NK-92 treated with Interleukin-12 subunit alpha and Interleukin-12 subunit beta, amount 100 ng/mL, for 24 hours (cell line): ENCODE results near the gene POLR2F.
"Not testable (repeated sequence)": the region's sequence is repeated elsewhere in the genome, so short reads cannot be mapped to it uniquely, and the experiment has no call there.

Source experiments
- DNase-seq: peaks from one replicate; lab custom pipeline; 2025; lab: John Stamatoyannopoulos, UW

The POLR2F gene

DNA sequence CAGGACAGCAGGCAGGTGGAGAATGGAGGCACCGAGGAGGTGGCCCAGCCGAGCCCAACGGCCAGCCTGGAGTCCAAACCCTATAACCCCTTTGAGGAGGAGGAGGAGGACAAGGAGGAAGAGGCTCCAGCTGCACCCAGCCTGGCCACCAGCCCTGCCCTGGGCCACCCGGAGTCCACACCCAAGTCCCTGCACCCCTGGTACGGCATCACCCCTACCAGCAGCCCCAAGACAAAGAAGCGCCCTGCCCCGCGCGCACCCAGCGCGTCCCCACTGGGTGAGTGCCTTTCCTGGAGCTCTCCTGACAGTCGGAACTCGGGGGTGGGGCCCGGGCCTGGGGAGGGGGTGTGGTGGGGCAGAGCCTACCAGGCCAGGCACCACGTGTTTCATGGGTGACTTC is 27.7 kb upstream of the POLR2F start:
- no peak for DNase-seq

DNA sequence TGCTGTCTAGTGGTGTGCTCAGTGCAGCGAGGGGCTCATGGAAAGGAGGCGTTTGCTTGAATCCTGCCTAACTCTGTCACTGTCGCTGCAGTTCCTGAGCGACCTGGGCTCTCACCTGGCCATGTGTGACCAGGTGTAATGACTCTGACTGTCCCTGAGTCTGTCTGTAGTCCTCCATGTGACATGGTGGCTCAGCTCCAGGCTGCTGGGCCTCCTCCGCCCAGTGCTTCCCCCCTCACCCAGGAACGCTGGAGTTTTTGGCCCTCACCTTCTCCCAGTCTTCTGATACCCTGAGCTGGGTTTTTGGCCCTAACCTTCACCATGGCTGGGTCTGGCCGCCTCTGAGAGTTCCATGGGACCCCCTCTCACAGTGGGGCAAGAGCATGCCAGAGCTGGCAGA is 27.1 kb upstream of the POLR2F start:
- DNase-seq = no peak

DNA sequence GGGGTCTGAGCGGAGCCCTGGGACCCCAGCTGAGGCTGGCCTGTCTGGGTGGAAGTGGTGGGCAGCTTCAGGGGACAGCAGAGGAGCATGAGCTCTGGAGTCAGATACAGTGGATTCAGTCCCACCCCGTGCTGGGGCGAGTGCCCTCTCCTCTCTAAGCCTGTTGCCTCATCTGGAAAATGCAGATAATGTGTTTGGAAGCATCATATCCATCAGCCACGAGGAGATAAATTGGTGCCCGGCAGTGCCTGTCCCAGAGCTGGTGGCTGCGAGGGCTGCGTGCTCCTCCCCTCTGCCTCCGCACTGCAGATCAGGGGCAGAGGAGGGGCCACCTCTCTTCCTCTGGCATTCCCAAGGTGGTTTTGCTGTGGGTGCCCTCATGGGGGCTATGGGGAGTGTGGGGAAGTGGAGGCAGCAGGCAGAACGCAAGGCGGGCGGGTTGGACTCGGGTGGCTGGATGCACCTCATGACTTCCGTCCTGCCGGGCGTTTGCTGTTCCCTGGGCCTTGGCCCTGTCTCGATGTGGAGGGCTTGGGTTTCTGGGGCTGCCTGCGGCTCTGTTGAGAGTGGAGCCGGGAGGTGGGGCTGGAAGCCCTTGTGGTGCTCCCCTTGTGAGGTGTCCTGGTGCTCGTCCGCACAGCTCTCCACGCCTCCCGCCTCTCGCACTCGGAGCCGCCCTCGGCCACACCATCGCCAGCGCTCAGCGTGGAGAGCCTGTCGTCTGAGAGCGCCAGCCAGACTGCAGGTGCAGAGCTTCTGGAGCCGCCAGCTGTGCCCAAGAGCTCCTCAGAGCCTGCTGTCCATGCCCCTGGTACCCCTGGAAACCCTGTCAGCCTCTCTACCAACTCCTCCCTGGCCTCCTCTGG is 26.5 kb upstream of the POLR2F start:
- DNase-seq = no peak

DNA sequence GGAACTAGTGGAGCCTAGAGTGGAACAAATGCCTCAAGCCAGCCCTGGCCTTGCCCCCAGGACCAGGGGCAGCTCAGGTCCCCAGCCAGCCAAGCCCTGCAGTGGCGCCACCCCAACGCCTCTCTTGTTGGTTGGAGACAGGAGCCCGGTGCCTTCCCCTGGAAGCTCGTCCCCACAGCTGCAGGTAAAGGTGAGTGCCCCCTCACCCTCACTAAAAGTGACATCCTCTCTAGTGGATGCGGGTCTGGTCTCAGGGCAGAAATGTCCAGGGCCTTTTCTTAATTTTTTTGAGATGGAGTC is 25.9 kb upstream of the POLR2F start:
- no peak for DNase-seq

DNA sequence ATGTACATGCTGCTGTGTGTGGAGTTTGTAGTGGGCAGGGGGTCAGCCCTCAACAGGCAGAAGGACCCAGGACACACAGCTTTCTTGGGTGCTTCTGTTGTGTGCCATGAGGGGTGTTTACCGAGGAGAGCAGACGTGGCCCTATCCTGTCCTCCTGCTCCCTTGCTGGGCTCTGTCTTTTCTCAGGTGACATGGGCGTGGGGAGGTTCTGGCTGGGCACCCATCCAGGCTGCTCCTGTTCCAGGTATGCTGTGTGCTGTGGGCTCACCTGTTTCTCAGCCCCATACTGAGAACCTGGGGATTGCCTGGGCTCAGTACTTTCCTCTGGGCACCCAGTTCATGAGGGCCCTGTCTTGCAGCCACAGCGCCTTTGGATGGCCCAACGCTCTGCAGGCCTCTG is 24.1 kb upstream of the POLR2F start:
- DNase-seq = no peak

DNA sequence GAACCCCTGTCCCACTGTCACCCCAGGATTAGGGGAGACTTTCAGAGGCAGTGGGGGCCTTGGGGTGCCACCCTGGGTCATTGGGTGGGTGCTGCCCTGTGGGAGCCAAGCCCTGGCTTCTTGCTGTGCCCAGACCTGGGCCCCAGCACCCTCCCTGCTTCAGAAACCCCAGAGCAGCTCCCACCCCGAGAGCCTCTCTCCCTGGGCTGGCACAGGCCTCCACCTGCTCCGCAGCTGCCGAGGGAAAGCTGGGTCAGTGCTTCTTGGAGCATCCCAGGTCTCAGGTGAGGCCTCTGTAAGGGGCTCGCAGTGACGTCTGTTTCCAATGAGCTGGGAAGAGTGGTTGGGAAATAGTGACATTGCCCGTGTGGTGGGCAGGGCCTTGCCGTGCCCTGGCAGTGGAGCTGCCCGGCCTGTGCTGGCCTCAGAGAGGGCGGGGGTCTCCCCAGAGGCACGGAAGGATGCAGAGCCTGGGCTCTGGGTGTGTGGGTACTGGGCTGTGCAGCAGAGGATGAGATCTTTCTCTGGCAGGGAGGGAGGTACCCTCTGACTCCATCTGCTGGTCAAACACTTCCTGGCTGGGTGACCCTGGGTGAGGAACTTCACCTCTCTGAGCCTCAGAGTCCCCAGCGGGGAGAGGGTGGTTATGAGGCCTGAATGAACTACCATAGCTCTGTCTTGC is 23.1 kb upstream of the POLR2F start:
- DNase-seq = no peak

DNA sequence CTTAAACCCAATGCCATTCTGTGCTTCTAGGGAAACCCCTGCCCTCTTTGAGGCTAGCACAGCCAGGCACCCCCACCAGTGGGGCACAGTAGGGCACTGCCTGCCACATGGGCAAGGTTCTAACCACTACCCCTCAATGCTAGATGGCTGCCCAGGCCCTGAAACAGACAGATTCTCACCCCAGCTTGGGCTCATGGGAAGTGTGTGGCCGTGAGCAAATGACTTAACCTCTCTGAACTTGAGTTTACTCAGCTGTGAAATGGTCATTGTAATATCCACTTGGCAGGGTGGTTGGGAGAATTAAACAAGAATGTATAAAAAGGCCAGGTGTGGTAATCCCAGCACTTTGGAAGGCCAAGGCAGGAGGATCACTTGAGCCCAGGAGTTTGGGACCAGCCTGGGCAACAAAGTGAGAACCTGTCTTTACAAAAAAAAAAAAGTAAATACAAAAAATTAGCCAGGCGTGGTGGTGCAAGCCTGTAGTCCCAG is 22.5 kb upstream of the POLR2F start:
- no peak for DNase-seq

DNA sequence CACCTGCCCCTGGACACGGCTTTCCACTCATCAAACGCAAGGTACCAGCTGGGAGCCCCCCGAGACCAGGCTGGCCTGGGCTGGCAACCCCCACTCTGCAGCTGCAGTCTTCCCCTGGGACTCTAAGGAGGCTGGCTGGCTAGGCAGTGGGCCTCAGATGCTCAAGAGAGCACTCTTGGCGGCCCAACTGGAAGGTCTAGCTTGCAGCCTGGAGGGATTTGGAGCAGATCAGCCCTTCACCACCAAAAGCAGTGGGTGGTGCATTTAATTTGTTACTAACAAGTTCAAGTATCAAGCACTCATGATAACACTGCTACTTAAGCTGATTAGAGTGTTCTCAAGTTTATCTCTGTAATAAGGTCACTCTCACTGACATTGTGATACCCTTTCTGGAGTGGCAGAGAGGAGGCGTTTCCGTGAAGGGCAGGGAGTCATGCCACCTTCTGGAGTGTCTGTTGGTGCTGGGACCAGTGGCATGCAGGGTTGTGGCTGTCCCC is 21.6 kb upstream of the POLR2F start:
- DNase-seq = no peak

DNA sequence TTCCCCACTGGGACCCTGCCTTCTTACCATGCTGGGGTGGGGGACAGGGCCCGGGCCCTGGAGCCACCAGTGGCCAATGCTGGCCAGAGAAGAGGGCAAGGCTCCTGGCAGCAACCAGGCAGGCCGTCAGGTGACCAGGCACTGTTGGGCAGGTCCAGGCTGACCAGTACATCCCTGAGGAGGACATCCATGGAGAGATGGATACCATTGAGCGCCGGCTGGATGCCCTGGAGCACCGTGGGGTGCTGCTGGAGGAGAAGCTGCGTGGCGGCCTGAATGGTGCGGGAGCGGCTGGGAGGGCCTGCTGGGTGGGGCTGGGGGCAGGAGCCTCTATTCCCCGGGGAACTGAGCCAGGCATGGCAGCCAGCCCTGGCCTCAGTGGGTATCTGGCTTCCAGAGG is 21.1 kb upstream of the POLR2F start:
- DNase-seq = no peak

DNA sequence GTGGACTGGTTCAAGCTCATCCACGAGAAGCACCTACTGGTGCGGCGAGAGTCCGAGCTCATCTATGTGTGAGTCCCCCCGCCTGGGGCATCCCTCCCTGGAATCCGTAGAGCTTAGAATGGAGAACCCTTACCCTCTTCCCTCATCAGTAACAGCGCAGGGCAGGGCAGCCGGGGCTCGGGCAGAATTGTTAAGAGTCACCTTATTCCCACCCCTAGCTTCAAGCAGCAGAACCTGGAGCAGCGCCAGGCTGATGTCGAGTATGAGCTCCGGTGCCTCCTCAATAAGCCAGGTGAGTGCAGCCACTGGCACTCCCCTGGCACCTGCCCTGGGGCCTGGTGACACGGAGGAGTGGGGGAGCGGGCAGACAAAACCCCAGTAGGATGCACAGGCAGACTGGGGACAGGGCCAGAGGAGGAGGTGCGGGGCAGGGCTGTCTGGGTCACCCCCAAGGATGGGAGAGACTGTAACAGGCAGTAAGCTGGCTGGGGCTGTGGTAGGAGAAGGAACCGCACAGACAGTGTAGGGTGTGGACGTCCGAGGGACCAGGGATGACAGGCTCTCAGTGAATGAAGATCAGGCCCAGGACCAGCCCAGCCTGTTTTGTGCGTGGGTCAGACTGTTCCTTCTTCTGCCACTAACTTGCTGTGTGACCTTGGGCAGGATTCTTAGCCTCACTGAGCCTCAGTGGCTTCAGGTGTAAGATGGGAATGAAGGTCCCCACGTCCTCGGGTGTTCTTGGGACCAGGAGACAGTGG is 20.5 kb upstream of the POLR2F start:
- DNase-seq = no peak

DNA sequence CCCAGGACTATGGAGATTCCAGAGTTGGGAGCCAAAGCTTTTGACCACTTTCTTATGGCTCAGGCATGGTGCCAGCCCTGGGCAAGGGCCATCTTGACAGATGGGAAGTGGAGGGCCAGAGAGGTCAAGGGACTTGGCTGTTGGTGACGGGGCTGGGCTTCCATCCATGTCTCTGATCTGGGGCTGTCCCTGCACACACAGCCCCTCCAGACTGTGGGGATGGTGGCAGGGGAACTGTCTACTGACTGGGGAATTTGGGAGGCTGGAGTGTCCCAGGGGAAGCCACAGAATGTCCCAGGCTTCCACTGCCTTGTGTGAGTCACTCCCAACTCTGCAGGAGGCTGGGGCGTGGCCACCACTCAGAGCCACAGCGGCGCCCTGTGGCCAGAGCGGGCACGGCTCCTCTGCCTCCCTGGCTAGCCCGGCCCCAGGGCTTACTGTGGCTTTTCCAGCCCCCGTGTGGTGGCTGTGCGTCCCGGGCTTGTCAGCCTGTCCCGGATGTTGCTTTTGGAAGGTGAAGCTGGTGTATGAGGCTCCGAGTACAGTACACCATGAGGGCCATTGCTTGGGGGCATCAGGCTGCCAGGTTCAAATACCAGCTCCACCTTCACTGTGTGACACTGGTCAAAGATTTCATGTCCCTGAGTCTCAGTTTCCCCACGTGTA is 19.7 kb upstream of the POLR2F start:
- peak; percentile 59 for DNase-seq

DNA sequence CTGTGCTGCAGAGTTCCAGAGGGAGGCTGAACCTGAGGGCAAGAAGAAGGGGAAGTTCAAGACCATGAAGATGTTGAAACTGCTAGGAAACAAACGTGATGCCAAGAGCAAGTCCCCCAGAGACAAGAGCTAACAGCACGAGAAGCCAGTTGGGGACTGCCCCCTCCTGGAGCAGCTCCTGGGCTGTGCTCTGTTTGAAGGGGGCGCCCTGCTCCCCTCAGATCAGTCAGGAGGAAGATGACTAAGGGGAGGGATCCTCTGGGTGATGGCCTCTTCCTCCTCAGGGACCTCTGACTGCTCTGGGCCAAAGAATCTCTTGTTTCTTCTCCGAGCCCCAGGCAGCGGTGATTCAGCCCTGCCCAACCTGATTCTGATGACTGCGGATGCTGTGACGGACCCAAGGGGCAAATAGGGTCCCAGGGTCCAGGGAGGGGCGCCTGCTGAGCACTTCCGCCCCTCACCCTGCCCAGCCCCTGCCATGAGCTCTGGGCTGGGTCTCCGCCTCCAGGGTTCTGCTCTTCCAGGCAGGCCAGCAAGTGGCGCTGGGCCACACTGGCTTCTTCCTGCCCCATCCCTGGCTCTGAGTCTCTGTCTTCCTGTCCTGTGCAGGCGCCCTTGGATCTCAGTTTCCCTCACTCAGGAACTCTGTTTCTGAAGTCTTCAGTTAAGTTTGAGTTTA is 12.7 kb upstream of the POLR2F start:
- DNase-seq = no peak

DNA sequence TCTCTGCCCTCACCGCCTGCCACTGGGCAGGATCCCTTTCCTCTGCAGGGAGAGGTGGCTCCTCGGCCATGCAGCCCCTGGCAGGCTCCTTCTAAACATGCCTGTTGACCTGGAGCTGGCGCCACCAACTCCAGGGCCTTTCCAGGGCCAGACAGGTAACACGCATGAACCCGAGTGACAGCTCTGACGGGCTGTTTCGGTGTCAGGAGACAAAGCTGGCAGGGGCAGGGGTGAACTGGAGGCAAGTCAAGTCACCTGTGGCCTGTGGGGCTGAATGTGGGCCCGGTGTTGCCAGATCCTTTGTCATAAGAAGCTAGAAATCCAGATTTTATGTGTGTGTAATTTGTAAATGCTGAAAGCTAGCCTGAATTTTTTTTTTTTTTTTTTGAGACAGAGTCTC is 11.4 kb upstream of the POLR2F start:
- DNase-seq = no peak

DNA sequence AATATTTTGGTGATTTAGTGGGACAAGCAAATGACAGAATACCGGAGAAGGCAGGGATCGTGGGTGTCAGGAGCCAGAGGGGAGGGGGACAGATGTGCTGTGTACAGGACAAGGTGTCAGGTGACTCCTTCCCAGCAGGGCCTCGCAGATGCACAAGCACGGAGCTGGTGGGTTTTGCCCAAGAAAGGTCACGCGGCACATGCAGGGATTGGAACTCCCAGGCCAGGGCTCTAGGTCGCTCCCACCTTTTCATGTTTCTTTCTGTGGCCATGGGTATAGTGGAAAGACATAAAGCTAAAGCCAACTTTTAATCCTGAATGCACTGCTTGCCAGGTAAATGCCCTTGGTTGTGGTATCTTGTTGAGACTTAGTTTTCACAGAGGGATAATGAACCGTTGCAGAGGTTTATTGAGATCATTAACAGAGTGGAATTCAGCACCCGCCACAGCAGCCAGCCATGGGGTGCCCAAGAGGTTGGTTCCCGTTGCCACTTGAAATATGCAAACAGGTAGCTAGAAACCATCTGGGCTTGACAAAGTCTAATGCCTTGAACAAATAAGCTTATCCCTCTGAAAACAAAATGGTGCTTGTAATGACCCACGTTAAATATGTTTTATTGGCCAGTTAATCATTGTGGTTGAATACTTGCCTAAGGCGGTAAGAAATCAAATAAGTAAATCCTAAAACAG is 10.2 kb upstream of the POLR2F start:
- DNase-seq = no peak

DNA sequence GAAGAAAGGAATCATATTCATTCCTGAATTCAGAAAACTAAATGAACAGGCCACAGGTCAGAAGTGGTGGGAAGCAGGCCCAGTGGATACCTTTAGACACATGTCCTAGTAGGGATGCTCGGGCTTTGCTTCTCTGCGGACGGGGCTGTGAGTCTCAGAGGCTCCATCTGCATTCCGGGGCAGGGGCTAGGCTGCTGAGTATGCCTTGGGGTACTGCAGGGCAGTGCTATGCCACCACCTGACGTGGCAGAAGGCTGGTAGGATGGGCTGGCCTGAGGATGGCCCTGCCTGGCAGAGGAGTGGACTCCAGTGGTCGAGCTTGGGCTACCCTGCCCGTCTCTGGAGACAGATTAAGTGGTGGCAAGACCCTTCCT is 9.7 kb upstream of the POLR2F start:
- DNase-seq = no peak

DNA sequence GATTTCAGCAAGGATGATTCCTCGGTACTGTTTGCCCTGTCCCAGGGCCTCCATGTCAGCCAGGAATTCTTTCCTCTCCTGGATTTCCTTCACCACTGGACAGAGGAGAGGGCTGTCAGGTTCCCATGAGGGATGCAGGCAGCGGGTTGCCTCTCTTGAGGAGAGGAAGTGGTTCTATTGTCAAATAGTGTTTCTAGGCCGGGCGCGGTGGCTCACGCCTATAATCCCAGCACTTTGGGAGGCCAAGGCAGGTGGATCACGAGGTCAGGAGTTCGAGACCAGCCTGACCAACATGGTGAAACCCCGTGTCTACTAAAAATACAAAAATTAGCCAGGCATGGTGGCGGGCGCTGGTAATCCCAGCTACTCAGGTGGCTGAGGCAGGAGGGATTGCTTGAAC is 9.1 kb upstream of the POLR2F start:
- not testable (repeated sequence) for DNase-seq

DNA sequence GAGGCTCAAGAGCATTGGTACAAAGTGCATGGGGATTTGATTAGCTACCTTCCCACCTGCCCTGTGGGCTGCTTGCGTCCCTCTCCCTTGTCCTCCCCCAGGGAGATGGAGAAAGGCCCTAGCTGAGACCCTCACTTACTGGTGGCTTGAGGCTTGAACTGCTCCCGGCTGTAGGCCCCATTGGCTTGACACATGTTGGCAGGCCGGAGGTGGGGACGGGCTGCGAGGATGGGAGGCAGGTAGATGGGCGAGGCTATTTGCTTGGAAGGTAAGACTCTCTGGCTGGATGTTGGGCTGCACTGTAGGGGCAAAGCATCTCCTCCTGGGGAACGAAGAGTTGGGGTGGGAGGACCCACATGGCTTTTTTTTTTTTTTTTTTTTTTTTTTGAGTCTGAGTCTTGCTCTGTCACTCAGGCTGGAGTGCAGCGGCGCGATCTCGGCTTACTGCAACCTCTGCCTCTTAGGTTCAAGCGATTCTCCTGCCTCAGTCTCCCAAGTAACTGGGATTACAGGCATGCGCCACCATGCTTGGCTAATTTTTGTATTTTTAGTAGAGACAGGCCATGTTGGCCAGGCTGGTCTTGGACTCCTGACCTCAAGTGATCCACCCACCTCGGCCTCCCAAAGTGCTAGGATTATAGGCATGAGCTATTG is 6.2 kb upstream of the POLR2F start:
- DNase-seq = not testable (repeated sequence)

DNA sequence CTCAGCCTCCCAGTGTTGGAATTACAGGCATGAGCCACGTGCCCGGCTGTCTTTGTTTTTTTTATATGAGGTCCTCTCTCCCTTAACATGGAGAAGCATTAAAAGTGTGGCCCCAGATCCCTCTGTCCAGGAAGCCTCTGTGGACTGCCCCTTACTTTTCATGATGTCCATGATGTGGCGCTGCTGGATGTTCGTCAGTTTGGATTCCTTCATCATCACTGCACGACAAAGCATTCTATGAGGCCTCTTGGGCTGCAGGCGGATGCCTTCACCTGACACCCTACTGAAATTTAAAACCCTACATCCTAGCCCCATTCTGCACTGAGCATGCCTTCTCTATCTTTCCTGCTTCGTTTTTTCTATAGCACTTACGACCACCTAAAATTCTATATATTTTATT is 2.2 kb upstream of the POLR2F start:
- DNase-seq = no peak

DNA sequence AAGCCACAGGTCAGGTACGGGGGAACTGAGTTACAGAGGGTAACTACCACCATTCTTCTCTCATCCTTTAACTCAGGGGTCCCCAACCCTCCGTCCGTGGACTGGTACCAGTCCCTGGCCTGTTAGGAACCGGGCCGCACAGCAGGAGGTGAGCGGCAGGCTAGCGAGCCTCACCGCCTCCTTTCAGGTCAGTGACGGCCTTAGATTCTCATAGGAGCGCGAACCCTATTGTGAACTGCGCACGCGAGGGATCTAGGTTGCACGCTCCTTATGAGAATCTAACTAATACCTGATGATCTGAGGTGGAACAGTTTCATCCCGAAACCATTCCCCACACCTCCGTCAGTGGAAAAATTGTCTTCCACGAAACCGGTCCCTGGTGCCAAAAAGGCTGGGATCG is 870 bp upstream of the POLR2F start:
- not testable (repeated sequence) for DNase-seq

DNA sequence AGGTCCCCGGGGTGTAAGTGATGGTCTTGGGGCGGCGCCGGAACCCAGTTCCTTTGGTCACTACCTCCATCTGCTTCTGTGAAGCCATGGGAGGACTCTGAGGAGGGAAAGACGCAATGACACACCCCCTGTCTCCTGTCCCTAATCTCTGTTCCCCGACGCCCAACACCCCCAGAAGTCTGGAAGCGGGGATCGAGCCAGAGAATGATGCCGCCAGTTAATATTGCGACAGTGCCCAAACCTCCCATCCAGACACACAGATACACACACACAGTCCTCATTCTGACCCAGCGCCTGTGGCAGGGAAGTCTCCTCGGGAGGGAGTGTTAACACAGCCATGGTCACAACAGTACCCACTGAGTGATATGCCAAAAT is 450 bp upstream of the POLR2F start:
- no peak for DNase-seq

DNA sequence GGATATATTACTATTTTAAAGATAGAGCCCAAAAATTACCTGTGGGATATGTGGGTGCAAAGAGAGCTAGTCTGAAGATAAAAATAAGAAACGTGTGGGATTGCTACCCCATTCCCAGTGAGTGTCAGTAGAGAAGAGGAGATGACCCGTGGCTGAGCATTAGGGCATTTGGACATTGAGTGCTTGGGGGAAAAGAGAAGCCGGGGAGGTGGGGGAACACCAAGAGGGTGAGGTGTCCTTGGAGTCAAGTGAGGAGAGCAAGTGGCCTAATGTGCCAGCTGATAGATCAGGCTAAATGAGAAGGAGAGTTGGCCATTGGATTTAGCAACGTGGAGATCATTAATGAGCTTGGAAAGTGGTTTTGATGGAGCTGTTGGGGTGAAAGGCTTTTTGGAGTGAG is 1.2 kb downstream of the POLR2F start:
- DNase-seq = no peak
